ENCODE results near the gene CHD1L. TPM values are rescaled to one million over a fixed set of nuclear protein-coding genes. Genes with fewer than 3 reads are reported as not detected.

CHD1L gene
- total RNA-seq, 1 experiment from 2014 or later = 63.9 TPM

GRCh38 chr1:147273409-147274336, 31.2 kb downstream of the CHD1L start:
- no peaks in the 10 kb centered on the region for H3K9me3 ChIP-seq (ENCODE audit: low read length)
- intact Hi-C loops (cut with micrococcal nuclease) = loop anchor here (1.0 to 10.0 kb wide), 5 partner anchors 19 to 621 kb away; no protein-coding TSS in a partner anchor
- H3K27me3 ChIP-seq (ENCODE audit: low read length) = no peaks in the 10 kb centered on the region
- no peak overlapping the region for H3K9ac ChIP-seq (ENCODE audit: low read length)
- H3K79me2 ChIP-seq (ENCODE audit: low read length) = no peaks in the 10 kb centered on the region
- peak; percentile 92 for DNase-seq
- TF ChIP-seq EZH2 (IDR thresholded peaks at IDR 0.05; ENCODE audit: low read length, unreplicated experiment) = no peak
- TF ChIP-seq, protein P1, sequence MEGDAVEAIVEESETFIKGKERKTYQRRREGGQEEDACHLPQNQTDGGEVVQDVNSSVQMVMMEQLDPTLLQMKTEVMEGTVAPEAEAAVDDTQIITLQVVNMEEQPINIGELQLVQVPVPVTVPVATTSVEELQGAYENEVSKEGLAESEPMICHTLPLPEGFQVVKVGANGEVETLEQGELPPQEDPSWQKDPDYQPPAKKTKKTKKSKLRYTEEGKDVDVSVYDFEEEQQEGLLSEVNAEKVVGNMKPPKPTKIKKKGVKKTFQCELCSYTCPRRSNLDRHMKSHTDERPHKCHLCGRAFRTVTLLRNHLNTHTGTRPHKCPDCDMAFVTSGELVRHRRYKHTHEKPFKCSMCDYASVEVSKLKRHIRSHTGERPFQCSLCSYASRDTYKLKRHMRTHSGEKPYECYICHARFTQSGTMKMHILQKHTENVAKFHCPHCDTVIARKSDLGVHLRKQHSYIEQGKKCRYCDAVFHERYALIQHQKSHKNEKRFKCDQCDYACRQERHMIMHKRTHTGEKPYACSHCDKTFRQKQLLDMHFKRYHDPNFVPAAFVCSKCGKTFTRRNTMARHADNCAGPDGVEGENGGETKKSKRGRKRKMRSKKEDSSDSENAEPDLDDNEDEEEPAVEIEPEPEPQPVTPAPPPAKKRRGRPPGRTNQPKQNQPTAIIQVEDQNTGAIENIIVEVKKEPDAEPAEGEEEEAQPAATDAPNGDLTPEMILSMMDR (conservative IDR thresholded peaks at IDR 0.05; ENCODE audit: low read depth, low read length) = peak; percentile 90
- POLR2A ChIA-PET (ENCODE audit: unreplicated experiment) = interaction anchor here (0.6 kb wide), 1 partner anchor 105 kb away, joined by 5 read pairs; no protein-coding TSS in a partner anchor
- peaks cover 62% of the 10 kb centered on the region for H3K36me3 ChIP-seq (ENCODE audit: low read depth, low read length)
- BruUV-seq (replicated peaks) = no TSS peak
- no peak overlapping the region for H2AFZ ChIP-seq (ENCODE audit: low read length)
- H3K9me2 ChIP-seq (replicated peaks; ENCODE audit: low read length) = no peaks in the 10 kb centered on the region
- H3F3A ChIP-seq (ENCODE audit: low read length, unreplicated experiment) = peaks cover 7% of the 10 kb centered on the region
- peak overlapping the region; percentile 41 for H3K27ac ChIP-seq (ENCODE audit: low read length)
- H3K4me1 ChIP-seq (ENCODE audit: insufficient read depth, low read length) = peaks cover 30% of the 10 kb centered on the region
- CTCF ChIA-PET = interaction anchor here (0.5 to 1.3 kb wide), 7 partner anchors 18 to 222 kb away, joined by 3 to 33 read pairs (median 4); no protein-coding TSS in a partner anchor
- peak overlapping the region; percentile 59 for H3K4me2 ChIP-seq (ENCODE audit: low read length)
- ATAC-seq = peak; percentile 82
- no peaks in the 10 kb centered on the region for H4K20me1 ChIP-seq (ENCODE audit: low read length)
- H3K4me3 ChIP-seq (ENCODE audit: low read length) = peak overlapping the region; percentile 26

DNA sequence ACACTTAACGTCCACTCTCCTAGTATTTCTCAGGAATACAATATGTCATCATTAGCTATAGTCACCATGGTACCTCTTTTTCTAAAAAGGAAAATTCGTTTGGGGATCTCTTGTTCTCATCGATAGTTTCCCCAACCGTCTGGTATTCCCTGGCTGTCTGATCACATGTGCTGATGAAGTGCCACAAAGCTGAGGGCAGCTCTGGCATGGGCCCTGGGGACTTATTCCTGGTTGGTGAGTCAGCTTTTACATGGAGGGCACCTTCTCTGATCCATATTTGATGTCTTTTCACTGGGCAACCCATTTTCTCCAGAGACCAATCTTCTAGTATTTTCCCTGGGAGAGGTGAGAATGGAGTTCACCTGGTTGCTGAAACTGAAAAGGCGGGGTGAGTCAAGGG, 39.5 kb downstream of the CHD1L start:
- Histone ChIP-seq H3K36me3 (ENCODE audit: low read depth, low read length) (peaks cover 81% of the 10 kb centered on the region), H3F3A (ENCODE audit: low read length, unreplicated experiment) (no peaks in the 10 kb centered on the region), H3K27me3 (ENCODE audit: low read length) (no peaks in the 10 kb centered on the region), H3K27ac (ENCODE audit: low read length) (no peak overlapping the region), H3K4me2 (ENCODE audit: low read length) (no peak overlapping the region), H3K9me2 (replicated peaks; ENCODE audit: low read length) (no peaks in the 10 kb centered on the region), H4K20me1 (ENCODE audit: low read length) (no peaks in the 10 kb centered on the region), H2AFZ (ENCODE audit: low read length) (no peak overlapping the region), H3K9me3 (ENCODE audit: low read length) (no peaks in the 10 kb centered on the region), H3K4me1 (ENCODE audit: insufficient read depth, low read length) (peaks cover 3% of the 10 kb centered on the region), H3K79me2 (ENCODE audit: low read length) (no peaks in the 10 kb centered on the region), H3K4me3 (ENCODE audit: low read length) (no peak overlapping the region), H3K9ac (ENCODE audit: low read length) (no peak overlapping the region)
- no peak for ATAC-seq
- TF ChIP-seq, protein P1 (conservative IDR thresholded peaks at IDR 0.05; ENCODE audit: low read depth, low read length) = no peak
- TF ChIP-seq EZH2phosphoT487 (IDR thresholded peaks at IDR 0.05; ENCODE audit: borderline replicate concordance, low read length) (no peak), EZH2 (IDR thresholded peaks at IDR 0.05; ENCODE audit: low read length, unreplicated experiment) (no peak)
- ChIA-PET CTCF (no interaction called here), POLR2A (ENCODE audit: unreplicated experiment) (no interaction called here)
- no TSS peak for BruUV-seq (replicated peaks)
- DNase-seq = no peak
- intact Hi-C loops (cut with micrococcal nuclease) = no loop called here

GRCh38 chr1:147283011-147283410, 40.5 kb downstream of the CHD1L start:
- Histone ChIP-seq H3K9me2 (replicated peaks; ENCODE audit: low read length) (no peaks in the 10 kb centered on the region), H3K4me2 (ENCODE audit: low read length) (no peak overlapping the region), H3K9me3 (ENCODE audit: low read length) (no peaks in the 10 kb centered on the region), H3K36me3 (ENCODE audit: low read depth, low read length) (peaks cover 81% of the 10 kb centered on the region), H3F3A (ENCODE audit: low read length, unreplicated experiment) (no peaks in the 10 kb centered on the region), H3K27me3 (ENCODE audit: low read length) (no peaks in the 10 kb centered on the region), H3K4me3 (ENCODE audit: low read length) (no peak overlapping the region), H3K9ac (ENCODE audit: low read length) (no peak overlapping the region), H3K79me2 (ENCODE audit: low read length) (no peaks in the 10 kb centered on the region), H4K20me1 (ENCODE audit: low read length) (no peaks in the 10 kb centered on the region), H3K4me1 (ENCODE audit: insufficient read depth, low read length) (peaks cover 10% of the 10 kb centered on the region), H2AFZ (ENCODE audit: low read length) (no peak overlapping the region), H3K27ac (ENCODE audit: low read length) (no peak overlapping the region)
- ChIA-PET CTCF (no interaction called here), POLR2A (ENCODE audit: unreplicated experiment) (no interaction called here)
- DNase-seq (no peak), ATAC-seq (no peak)
- BruUV-seq (replicated peaks) = no TSS peak
- intact Hi-C loops (cut with micrococcal nuclease) = no loop called here
- TF ChIP-seq, protein P1 (conservative IDR thresholded peaks at IDR 0.05; ENCODE audit: low read depth, low read length) = no peak
- TF ChIP-seq EZH2 (IDR thresholded peaks at IDR 0.05; ENCODE audit: low read length, unreplicated experiment) = no peak
- TF ChIP-seq EZH2phosphoT487 (IDR thresholded peaks at IDR 0.05; ENCODE audit: borderline replicate concordance, low read length) = no peak

Data from PC-3 (cell line).